Thymus (tissue), 11 donors: ENCODE results near the gene SLC15A3. TPM values are rescaled to one million over a fixed set of nuclear protein-coding genes. Genes with fewer than 3 reads are reported as not detected.

ENCODE experiments used
- DNase-seq, 9 donors: peaks; one replicate each; pipeline ENCODE4 v3.0.0-alpha.2; 2013; ENCODE audit warnings: low spot score in 9 of 9, low read depth in 6 of 9, missing footprints in 1 of 9
- H3K27ac ChIP-seq, 2 donors: one replicate each; pipeline ENCODE4 v1.5.1; 2013; ENCODE audit warnings: control low read depth in 1 of 2, low read depth in 1 of 2, low read length in 1 of 2, mild to moderate bottlenecking in 1 of 2, moderate library complexity in 1 of 2
- H3K27me3 ChIP-seq, 2 donors: one replicate each; pipeline ENCODE4 v1.5.1; 2013; ENCODE audit warnings: low read length in 1 of 2; ENCODE audit not compliant: control insufficient read depth in 2 of 2, insufficient read depth in 1 of 2
- H3K36me3 ChIP-seq, 2 donors: one replicate each; pipeline ENCODE4 v1.5.1; 2013; ENCODE audit warnings: low read length in 1 of 2, mild to moderate bottlenecking in 1 of 2, moderate library complexity in 1 of 2; ENCODE audit not compliant: control insufficient read depth in 2 of 2, insufficient read depth in 2 of 2
- H3K4me1 ChIP-seq, 2 donors: one replicate each; pipeline ENCODE4 v1.5.1; 2013; ENCODE audit warnings: low read length in 2 of 2; ENCODE audit not compliant: control insufficient read depth in 2 of 2, insufficient read depth in 2 of 2
- H3K4me3 ChIP-seq, 2 donors: one replicate each; pipeline ENCODE4 v1.5.1; 2013; ENCODE audit warnings: low read length in 2 of 2, control low read depth in 1 of 2, mild to moderate bottlenecking in 1 of 2
- H3K9me3 ChIP-seq, 2 donors: one replicate each; pipeline ENCODE4 v1.5.1; 2013; ENCODE audit warnings: low read length in 1 of 2, mild to moderate bottlenecking in 1 of 2; ENCODE audit not compliant: control insufficient read depth in 2 of 2, insufficient read depth in 1 of 2
- whole genome bisulfite sequencing: extraction: QIAGEN DNeasy Blood & Tissue Kit; methylation state at CpG from one replicate; pipeline ENCODE4 v1.1.7; 2013; 5-methylcytosine and 5-hydroxymethylcytosine counted together
- polyA plus RNA-seq: library from polyadenylated mRNA; stranded (reverse); fragments of 200-250 nt; gene quantifications from one replicate; pipeline ENCODE4 v1.2.3, GENCODE V29; 2013
- total RNA-seq: library from RNA; stranded (reverse); fragments of 120-200 nt; gene quantifications from one replicate; pipeline ENCODE4 v1.2.4, GENCODE V29; 2013
- donor health status: healthy.

The SLC15A3 gene
- total and polyA plus RNA-seq, 2 donors = 17.5 to 37.5 TPM

- DNase-seq = no peak
- peaks cover 23 to 44% of the 10 kb centered on the region in 2 donors for H3K4me1 ChIP-seq
- WGBS = 97% methylated on average over 1 of the region's 1 CpG
- no peaks in the 10 kb centered on the region for H3K9me3 ChIP-seq
- no peak overlapping the region for H3K4me3 ChIP-seq
- H3K27ac ChIP-seq = no peak overlapping the region
- H3K27me3 ChIP-seq = peaks cover 8 to 15% of the 10 kb centered on the region in 2 donors
- peaks cover 43 to 45% of the 10 kb centered on the region in 2 donors for H3K36me3 ChIP-seq
Measured at GRCh38 chr11:60919320-60919719, 32.7 kb downstream of the SLC15A3 start.

- Histone ChIP-seq H3K9me3 (no peaks in the 10 kb centered on the region), H3K27me3 (peaks cover 6 to 10% of the 10 kb centered on the region in 2 donors), H3K27ac (no peak overlapping the region), H3K4me3 (no peak overlapping the region), H3K36me3 (peaks cover 43 to 45% of the 10 kb centered on the region in 2 donors), H3K4me1 (peaks cover 19 to 40% of the 10 kb centered on the region in 2 donors)
- no peak for DNase-seq
- WGBS = 94% methylated on average over 2 of the region's 2 CpGs
Measured at GRCh38 chr11:60918939-60919265, 33.1 kb downstream of the SLC15A3 start.

DNA sequence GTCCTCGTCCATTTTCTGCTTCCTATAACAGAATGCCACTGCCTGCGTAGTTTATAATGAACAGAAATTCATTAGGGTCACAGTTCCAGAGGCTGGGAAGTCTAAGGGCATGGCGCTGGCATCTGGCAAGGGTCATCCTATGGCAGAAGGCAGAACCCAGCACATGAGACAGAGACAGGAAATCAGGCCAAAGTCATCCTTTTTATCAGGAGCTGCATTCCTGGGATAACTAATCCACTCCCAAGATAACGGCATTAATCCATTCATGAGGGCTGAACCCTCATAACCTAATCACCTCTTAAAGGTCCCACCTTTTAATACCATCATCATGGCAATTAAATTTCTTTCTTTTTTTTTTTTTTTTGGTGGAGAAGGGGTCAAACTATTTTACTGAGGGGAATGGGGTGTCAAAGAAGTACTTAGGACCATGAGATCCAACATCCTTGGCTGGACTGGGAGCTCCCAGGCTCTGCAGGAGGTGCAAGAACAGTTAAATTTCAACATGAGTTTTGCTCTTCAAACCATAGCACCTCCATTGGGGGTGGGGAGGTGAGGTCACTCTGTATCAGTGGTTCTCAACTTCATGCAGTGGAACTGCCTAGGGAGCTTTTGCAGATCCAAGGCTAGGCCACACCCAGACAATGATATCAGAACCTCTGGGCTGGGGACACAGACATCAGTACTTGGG is 33.6 kb downstream of the SLC15A3 start:
- Histone ChIP-seq H3K27ac (no peak overlapping the region), H3K27me3 (peaks cover 1 to 5% of the 10 kb centered on the region in 2 donors), H3K9me3 (no peaks in the 10 kb centered on the region), H3K4me1 (peaks cover 20 to 38% of the 10 kb centered on the region in 2 donors), H3K36me3 (peaks cover 40 to 45% of the 10 kb centered on the region in 2 donors), H3K4me3 (no peak overlapping the region)
- DNase-seq = no peak
- 97% methylated on average over 4 of the region's 4 CpGs for WGBS

GRCh38 chr11:60917267-60917666 is 34.7 kb downstream of the SLC15A3 start:
- H3K27me3 ChIP-seq = no peaks in the 10 kb centered on the region
- peaks cover 28 to 34% of the 10 kb centered on the region in 2 donors for H3K36me3 ChIP-seq
- H3K9me3 ChIP-seq = no peaks in the 10 kb centered on the region
- 91% methylated on average over 1 of the region's 1 CpG for WGBS
- H3K4me1 ChIP-seq = peaks cover 32 to 50% of the 10 kb centered on the region in 2 donors
- DNase-seq = no peak
- H3K4me3 ChIP-seq = no peak overlapping the region
- H3K27ac ChIP-seq = no peak overlapping the region

- Histone ChIP-seq H3K36me3 (peaks cover 23 to 29% of the 10 kb centered on the region in 2 donors), H3K27ac (peak overlapping the region; percentile 43 to 65), H3K27me3 (no peaks in the 10 kb centered on the region), H3K4me3 (no peak overlapping the region), H3K9me3 (no peaks in the 10 kb centered on the region), H3K4me1 (peaks cover 36 to 55% of the 10 kb centered on the region in 2 donors)
- DNase-seq = peak in 2 of 9 donors; percentile 37 to 57
- WGBS = 81% methylated on average over 3 of the region's 3 CpGs
Measured at GRCh38 chr11:60916669-60917206, 35.2 kb downstream of the SLC15A3 start.

DNA sequence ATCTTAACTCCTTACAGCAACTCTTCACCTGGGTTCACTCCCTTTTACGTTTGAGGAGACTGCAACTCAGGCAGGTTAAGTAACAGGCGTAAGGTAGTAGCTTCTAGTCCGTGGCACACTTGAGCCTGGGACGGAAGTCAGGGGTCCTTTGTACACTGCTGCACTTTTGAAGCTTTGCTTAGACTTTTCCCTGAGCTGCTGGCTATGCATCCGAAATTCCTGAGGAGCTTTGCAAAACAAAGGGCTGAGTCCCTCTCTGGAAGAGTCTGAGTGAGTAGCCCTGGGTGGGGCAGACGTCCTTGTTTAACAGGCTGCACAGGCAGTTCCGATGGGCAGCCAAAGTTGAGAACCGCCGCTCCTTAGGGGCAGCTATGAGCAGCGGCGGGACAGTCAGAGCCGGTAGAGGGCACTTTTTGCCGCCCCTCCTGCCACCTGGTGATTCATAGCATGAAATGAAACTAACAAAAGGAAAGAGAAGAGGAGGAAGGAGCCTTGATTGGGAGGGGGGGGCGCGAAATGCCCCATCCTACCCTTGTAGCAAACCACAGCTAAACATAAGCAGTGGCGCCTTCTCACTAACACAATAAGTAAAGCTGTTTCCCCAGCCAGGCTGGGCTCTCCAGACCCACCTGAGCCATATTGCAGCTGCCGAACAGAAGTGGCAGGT is 36.6 kb downstream of the SLC15A3 start:
- Histone ChIP-seq H3K27me3 (no peaks in the 10 kb centered on the region), H3K27ac (peak overlapping the region; percentile 88 to 93), H3K4me1 (peaks cover 37 to 66% of the 10 kb centered on the region in 2 donors), H3K36me3 (peaks cover 10 to 15% of the 10 kb centered on the region in 2 donors), H3K4me3 (peak overlapping the region; percentile 67 to 68), H3K9me3 (no peaks in the 10 kb centered on the region)
- WGBS = 3% methylated on average over 17 of the region's 17 CpGs
- peak in 5 of 9 donors; percentile 37 to 84 (median 58) for DNase-seq

- 2% methylated on average over 31 of the region's 31 CpGs for WGBS
- Histone ChIP-seq H3K4me1 (peaks cover 42 to 65% of the 10 kb centered on the region in 2 donors), H3K27ac (peak overlapping the region; percentile 88 to 93)
Measured at GRCh38 chr11:60914633-60915247, 37.2 kb downstream of the SLC15A3 start.

DNA sequence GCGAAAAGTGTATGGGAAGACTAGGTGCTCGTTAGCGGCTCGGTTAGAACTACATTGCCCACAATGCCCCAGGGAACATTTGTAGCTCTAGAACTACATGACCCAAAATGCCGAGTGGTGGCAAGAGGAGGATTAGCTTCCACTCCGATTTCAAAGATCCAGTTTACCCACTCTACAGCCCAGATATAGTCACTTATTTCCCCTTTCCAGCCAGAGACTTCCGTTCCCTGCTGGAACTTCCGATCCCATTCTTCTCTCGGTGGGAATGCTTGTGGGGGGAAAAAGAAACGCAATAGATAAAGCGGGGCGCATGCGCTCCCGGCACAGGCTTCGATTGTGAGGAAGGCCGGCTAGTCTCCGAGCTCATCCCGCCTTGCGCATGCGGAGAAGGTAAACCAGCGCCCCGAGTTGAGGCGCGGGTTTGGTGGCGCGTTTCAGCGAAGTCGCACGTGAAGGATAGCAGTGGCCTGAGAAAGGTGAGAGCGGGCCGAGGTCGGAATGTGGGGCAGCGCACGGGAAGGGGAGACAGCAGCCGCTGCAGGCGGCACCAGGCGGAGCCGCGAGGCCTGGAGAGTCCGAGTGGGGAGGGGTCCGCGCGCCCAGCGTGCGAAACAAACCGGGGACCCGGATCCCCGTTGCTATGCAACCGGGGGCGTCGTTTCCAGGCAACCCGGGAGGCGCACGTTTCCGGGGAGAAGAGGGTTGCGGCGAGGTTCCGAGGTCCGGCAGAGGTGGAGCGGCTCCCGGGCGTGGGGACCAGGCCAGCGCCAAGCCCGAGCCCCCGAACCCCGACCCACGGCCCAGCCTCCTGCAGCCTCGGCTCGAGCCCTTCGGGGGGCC is 38.0 kb downstream of the SLC15A3 start, which contains the start of gene TMEM109:
TSS of gene TMEM109 (plus strand) at position 366 of the 840 bp plus-strand sequence. CDS start 5,536 bp downstream, outside the sequence.
- H3K4me3 ChIP-seq = peak within 1 kb of the TSS; percentile 67 to 68
- DNase-seq = peak; percentile 84 to 97 (median 91)
- H3K27ac ChIP-seq = peak within 1 kb of the TSS; percentile 84 to 93
- peaks cover 3% of the 10 kb centered on the region in 2 donors for H3K36me3 ChIP-seq
- WGBS = under 1% methylated on average over 70 of the region's 70 CpGs
- peaks cover 42 to 61% of the 10 kb centered on the region in 2 donors for H3K4me1 ChIP-seq
- H3K27me3 ChIP-seq = no peaks in the 10 kb centered on the region
- H3K9me3 ChIP-seq = peaks cover 0 to 2% of the 10 kb centered on the region in 2 donors

More at GRCh38 chr11:60914633-60915247, 37.2 kb downstream of the SLC15A3 start:
- peaks cover 4 to 9% of the 10 kb centered on the region in 2 donors for H3K36me3 ChIP-seq
- DNase-seq = peak in 5 of 9 donors; percentile 28 to 65 (median 36)
- peak overlapping the region; percentile 67 to 68 for H3K4me3 ChIP-seq
- H3K9me3 ChIP-seq = peaks cover 0 to 2% of the 10 kb centered on the region in 2 donors
- no peaks in the 10 kb centered on the region for H3K27me3 ChIP-seq
